ENCODE data around the gene BRSK2.

BRSK2 gene

DNA sequence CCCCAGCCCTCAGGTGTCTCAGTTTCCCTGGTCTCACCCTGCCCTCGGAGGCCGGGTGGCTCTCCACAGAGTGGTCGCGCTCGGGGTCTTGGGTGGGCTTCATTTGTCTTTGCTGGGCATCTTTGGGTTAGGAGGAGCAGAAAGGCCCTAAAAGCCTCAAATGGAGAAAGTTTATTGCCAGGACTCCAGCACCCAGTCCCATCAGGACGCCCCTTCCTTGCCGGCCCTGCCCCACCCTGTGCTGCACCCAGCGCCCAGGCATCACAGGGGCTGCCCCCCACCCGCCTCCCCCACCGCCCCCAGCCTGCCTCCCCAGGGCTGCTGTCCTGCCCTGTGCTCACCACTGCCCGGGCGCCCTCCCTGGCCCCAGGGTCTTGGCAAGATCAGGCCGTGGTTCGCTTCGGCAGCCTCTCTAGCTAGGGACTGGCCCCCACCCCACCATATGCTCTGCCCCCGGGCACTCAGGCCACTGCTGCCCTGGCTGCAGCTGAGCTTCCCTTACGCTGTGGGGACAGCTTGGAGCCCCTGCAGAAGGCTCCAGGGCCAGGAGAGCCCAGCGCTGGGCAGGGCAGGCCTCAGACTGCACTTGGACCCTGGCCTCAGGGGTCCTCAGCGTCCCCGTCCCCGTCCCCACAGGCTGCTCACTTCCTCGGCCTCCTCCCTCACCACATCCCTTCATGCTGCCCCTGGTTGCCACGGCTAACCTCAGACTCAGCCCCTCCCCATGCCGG, 65.5 kb downstream of the BRSK2 start:
- DNase-seq = no peak

DNA sequence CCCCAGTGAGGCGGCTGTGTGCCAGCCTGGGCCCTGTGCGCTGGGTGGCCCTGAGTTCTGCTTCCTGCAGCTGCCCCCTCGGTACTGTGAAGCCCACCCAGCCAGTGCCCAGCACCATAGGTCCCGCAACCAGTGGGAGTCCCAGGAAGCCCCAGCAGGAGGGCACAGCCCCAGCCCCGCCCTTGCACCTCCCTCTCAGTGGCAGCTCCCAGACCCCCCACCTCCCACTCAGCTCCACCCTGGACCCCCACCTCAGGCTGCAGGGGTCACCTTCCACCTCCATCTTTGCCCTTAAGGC, 66.0 kb downstream of the BRSK2 start:
- no peak for DNase-seq

GRCh38 chr11:1456176-1456575, 66.4 kb downstream of the BRSK2 start:
- DNase-seq = no peak

DNA sequence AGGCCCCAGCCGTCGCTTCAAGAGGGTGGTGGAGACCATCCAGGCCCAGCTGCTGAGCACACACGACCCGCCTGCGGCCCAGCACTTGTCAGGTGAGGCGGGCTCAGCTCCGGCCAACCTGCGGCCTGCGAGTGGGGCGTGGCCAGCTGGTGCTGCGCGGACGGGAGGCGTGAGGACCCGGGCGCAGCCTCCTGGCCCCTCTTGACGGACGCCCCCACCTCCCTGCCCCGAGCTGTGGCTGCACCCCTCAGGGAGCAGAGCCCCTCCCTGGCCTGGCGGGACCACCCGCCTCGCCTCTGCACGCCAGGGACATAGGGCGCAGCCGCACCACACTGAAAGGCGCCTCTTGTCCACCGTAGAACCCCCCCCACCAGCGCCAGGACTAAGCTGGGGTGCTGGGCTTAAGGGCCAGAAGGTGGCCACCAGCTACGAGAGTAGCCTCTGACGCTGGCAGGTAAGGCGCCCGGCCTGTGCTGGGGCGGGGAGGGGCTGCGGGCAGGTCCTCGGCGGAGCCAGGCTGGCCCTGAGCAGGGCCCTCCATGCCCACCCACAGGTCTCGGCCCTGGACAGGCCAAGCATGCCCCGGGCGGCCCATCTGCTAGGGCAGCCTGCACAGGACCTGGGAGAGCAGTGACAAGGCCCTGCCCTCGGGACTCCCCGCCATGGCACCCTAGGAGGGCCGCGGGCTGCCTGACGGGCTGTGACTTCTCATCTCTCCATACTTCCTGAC, 67.0 kb downstream of the BRSK2 start:
- no peak for DNase-seq

- no peak for DNase-seq
These were observed 67.6 kb downstream of the BRSK2 start for GRCh38 chr11:1457326-1457680.

DNA sequence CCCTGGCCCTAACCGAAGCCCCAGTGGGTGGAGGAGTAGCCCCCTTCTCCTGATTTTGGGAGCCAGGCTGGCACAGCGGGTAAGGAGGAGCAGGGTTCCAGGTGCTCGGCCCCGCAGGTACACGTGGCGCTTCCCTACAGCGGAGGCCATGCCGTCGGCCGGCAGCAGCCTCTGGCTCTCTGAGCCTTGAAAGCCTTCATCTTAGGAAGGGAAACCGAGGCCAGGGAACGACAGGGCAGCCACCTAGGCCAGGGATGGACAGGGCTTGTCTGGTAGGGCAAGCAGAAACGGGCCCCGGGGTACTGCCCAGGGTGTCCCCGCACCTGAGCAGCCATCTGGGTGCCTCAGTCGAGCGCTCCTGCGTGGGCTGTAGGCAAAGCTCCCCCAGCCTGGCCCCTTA, 68.1 kb downstream of the BRSK2 start:
- DNase-seq = no peak

DNA sequence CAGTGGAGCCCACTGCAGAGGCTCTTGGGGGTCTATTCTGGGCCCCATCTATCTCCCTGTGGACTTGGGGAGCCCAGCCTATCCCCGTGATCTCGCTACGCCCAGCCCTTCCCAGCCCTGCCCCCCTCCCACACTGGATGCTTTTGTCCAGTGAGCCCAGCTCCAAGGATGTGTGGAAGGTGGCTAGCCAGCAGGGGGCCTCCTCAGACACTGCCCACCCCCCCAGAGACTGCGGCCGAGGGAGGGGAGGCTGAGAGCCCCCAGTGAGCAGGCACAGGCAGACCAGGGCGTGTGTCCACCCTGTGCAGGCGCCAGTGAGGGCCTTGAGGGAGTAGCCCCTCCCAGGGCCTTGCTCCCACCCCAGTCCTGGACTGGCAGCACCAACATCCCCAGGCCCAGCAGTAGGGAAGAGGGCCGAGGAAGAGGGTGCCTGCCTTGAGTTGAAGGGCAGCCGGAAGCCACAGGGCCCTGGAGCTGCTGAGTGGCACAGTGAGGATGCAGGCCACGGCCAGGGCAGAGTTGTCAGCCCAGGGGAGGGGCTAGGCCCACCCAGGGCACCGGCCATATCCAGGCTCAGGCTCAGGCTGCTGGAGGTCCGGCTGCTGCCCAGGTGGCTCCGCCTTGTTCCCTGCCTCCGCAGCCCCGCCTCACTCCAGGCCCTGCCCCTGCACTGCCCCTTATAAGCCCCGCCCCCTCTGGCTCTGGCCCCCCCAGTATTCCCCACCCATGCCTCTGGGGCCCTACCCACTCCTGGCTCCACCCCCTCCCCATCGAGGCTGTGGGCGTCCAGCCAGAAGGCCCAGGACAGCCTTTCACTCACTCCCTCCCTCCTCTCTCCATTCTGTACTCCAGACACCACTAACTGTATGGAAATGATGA, 68.8 kb downstream of the BRSK2 start:
- no peak for DNase-seq

GRCh38 chr11:1459219-1459575, 69.5 kb downstream of the BRSK2 start:
- no peak for DNase-seq

- no peak for DNase-seq
These were observed 70.1 kb downstream of the BRSK2 start for GRCh38 chr11:1459764-1460395.

GRCh38 chr11:1460396-1460985, 70.8 kb downstream of the BRSK2 start:
- no peak for DNase-seq

GRCh38 chr11:1460986-1461825, 71.5 kb downstream of the BRSK2 start:
- DNase-seq = no peak

GRCh38 chr11:1461826-1462697, 72.3 kb downstream of the BRSK2 start:
- no peak for DNase-seq

GRCh38 chr11:1462698-1462975, 72.9 kb downstream of the BRSK2 start:
- no peak for DNase-seq

- DNase-seq = no peak
These were observed 73.3 kb downstream of the BRSK2 start for GRCh38 chr11:1463056-1463455.

GRCh38 chr11:1466784-1467183, 77.0 kb downstream of the BRSK2 start:
- DNase-seq = no peak

DNA sequence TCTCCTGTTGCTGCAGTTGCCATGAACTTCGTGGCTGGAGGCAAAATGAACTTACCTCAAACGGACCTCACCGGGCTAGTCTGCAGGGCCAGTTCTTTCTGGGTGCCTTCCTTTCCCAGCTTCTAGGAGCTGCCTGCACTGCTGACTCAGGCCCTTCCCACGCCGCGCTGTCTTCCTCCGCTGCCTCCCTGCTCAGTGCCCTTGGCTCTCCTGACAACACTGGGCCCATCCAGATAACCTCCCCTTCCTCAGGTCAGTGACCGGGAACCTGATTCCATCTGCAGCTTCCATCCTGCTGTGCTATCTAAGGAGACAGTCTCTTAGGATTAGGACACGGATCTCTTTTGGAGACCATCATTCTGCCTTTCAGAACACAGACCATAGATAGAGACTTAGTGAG, 77.5 kb downstream of the BRSK2 start:
- DNase-seq = no peak

- DNase-seq = no peak
These were observed 78.3 kb downstream of the BRSK2 start for GRCh38 chr11:1468002-1468401.

GRCh38 chr11:1468473-1469066, 78.8 kb downstream of the BRSK2 start:
- no peak for DNase-seq

DNA sequence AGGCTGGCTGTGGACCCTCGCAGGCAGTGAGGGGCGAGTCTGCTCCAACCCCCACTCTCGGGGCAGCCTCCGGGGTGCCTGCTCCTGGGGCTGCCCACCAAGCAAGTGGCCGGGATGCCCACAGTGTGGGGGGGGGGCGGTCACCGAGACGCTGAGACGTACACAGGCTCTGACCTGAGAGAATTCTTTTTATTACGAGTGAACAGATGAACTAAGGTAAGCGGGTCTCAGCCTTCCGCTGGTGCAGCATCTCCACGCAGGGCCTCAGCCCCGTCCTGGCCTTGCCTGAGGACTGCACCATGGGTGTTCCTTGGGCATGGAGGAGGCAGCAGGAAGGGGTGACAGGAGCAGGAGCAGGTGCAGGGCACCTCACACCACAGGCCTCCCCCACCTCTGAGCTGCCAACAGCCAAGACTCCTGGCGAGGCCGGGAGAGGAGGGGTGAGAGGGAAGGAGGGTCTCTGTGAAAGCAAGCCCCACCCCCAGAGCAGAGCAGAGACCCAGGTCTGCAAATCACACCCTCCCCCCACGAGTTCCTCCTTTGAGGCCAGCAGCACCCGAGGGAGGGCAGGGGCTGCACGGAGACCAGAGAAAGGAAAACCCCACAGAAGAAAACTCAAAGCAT, 79.7 kb downstream of the BRSK2 start:
- no peak for DNase-seq

GRCh38 chr11:1469911-1470680, 80.4 kb downstream of the BRSK2 start:
- DNase-seq = no peak
